H9 (cell line): ENCODE results near the gene PLD1. TPM values are rescaled to one million over a fixed set of nuclear protein-coding genes. Genes with fewer than 3 reads are reported as not detected.
"Not testable (repeated sequence)": the region's sequence is repeated elsewhere in the genome, so short reads cannot be mapped to it uniquely, and the experiment has no call there.

Experiments used
- DNase-seq: peaks from one replicate; pipeline ENCODE4 v3.0.0-alpha.2; 2017
- H2AFZ ChIP-seq: one replicate; pipeline ENCODE4 v1.6.1; 2013; ENCODE audit warnings: mild to moderate bottlenecking, low read length, control low read depth, moderate library complexity
- H2AK5ac ChIP-seq: 2 replicates; pipeline ENCODE4 v1.6.1; 2013; ENCODE audit warnings: low read length, control low read depth, mixed read lengths; ENCODE audit not compliant: insufficient read length
- H2BK120ac ChIP-seq: one replicate; pipeline ENCODE4 v1.6.1; 2013; ENCODE audit warnings: low read depth, mild to moderate bottlenecking, low read length, control low read depth, inconsistent platforms; ENCODE audit not compliant: poor library complexity, severe bottlenecking
- H2BK12ac ChIP-seq: 2 replicates; pipeline ENCODE4 v1.6.1; 2013; ENCODE audit warnings: low read length, control low read depth, mixed read lengths, low read depth; ENCODE audit not compliant: insufficient read length
- H2BK15ac ChIP-seq: 2 replicates; pipeline ENCODE4 v1.6.1; 2013; ENCODE audit warnings: low read depth, low read length, control low read depth
- H2BK20ac ChIP-seq: one replicate; pipeline ENCODE4 v1.6.1; 2013; ENCODE audit warnings: low read depth, mild to moderate bottlenecking, low read length, control low read depth, inconsistent platforms; ENCODE audit not compliant: poor library complexity, severe bottlenecking
- H2BK5ac ChIP-seq: 2 replicates; pipeline ENCODE4 v1.6.1; 2013; ENCODE audit warnings: low read length, control low read depth, mixed read lengths; ENCODE audit not compliant: insufficient read length
- H3K14ac ChIP-seq: 2 replicates; pipeline ENCODE4 v1.6.1; 2013; ENCODE audit warnings: low read length, control low read depth; ENCODE audit not compliant: insufficient read depth
- H3K18ac ChIP-seq: 2 replicates; pipeline ENCODE4 v1.6.1; 2013; ENCODE audit warnings: low read depth, mild to moderate bottlenecking, mixed read lengths, low read length, control low read depth; ENCODE audit not compliant: insufficient read length
- H3K23ac ChIP-seq: 2 replicates; pipeline ENCODE4 v1.6.1; 2013; ENCODE audit warnings: low read length, control low read depth, mixed read lengths, low read depth; ENCODE audit not compliant: insufficient read length
- H3K23me2 ChIP-seq: 2 replicates; pipeline ENCODE4 v1.6.1; 2013; ENCODE audit warnings: low read depth, mild to moderate bottlenecking, mixed read lengths, low read length, control low read depth; ENCODE audit not compliant: insufficient read length, poor library complexity, severe bottlenecking
- H3K27ac ChIP-seq: 2 replicates; pipeline ENCODE4 v1.5.1; 2013; ENCODE audit warnings: low read length, control low read depth, mixed read lengths, low read depth; ENCODE audit not compliant: insufficient read length
- H3K27me3 ChIP-seq: 2 replicates; pipeline ENCODE4 v1.6.1; 2013; ENCODE audit warnings: low read length, control low read depth, inconsistent platforms; ENCODE audit not compliant: insufficient read depth
- H3K4ac ChIP-seq: 2 replicates; pipeline ENCODE4 v1.6.1; 2013; ENCODE audit warnings: low read depth, mild to moderate bottlenecking, control low read depth, inconsistent platforms, low read length, moderate library complexity
- H3K4me1 ChIP-seq: 2 replicates; pipeline ENCODE4 v1.6.1; 2013; ENCODE audit warnings: low read length, control low read depth, inconsistent platforms; ENCODE audit not compliant: insufficient read depth
- H3K4me2 ChIP-seq: 2 replicates; pipeline ENCODE4 v1.6.1; 2013; ENCODE audit warnings: low read length, control low read depth, mixed read lengths; ENCODE audit not compliant: insufficient read length, insufficient read depth
- H3K56ac ChIP-seq: 2 replicates; pipeline ENCODE4 v1.6.1; 2013; ENCODE audit warnings: low read depth, mild to moderate bottlenecking, mixed read lengths, low read length, control low read depth; ENCODE audit not compliant: insufficient read length
- H3K79me1 ChIP-seq: 2 replicates; pipeline ENCODE4 v1.6.1; 2013; ENCODE audit warnings: low read depth, mild to moderate bottlenecking, moderate library complexity, low read length, control low read depth, inconsistent platforms; ENCODE audit not compliant: insufficient read depth, poor library complexity, severe bottlenecking
- H3K79me2 ChIP-seq: 2 replicates; pipeline ENCODE4 v1.6.1; 2013; ENCODE audit warnings: low read length, control low read depth, inconsistent platforms; ENCODE audit not compliant: insufficient read depth
- H3K9ac ChIP-seq: 2 replicates; pipeline ENCODE4 v1.6.1; 2013; ENCODE audit warnings: low read length, control low read depth, mixed read lengths; ENCODE audit not compliant: insufficient read length; ENCODE audit errors: extremely low read depth
- H3K9me3 ChIP-seq: one replicate; pipeline ENCODE4 v1.6.1; 2013; ENCODE audit warnings: low read depth, low read length, inconsistent platforms; ENCODE audit not compliant: control insufficient read depth
- H3T11ph ChIP-seq: one replicate; pipeline ENCODE4 v1.6.1; 2013; ENCODE audit warnings: mild to moderate bottlenecking, low read length, control low read depth, inconsistent platforms
- H4K20me1 ChIP-seq: one replicate; pipeline ENCODE4 v1.6.1; 2013; ENCODE audit not compliant: control insufficient read depth, insufficient read length, insufficient read depth
- H4K5ac ChIP-seq: 2 replicates; pipeline ENCODE4 v1.6.1; 2013; ENCODE audit warnings: low read depth, mild to moderate bottlenecking, mixed read lengths, low read length, control low read depth; ENCODE audit not compliant: insufficient read length
- H4K8ac ChIP-seq: replicated peaks from 2 replicates; pipeline ENCODE4 v1.6.1; 2013; ENCODE audit warnings: low read length, control low read depth, mixed read lengths, low read depth; ENCODE audit not compliant: insufficient read length
- H4K91ac ChIP-seq: 2 replicates; pipeline ENCODE4 v1.6.1; 2013; ENCODE audit warnings: low read depth, mild to moderate bottlenecking, moderate library complexity, mixed read lengths, low read length, control low read depth; ENCODE audit not compliant: insufficient read length
- H3K27ac Mint-ChIP-seq, 3 experiments: 2 replicates in 2 of 3; 3 replicates in 1 of 3; pipeline ENCODE4 v1.8.0; 2020 to 2021; ENCODE audit warnings: mixed read lengths in 3 of 3, mild to moderate bottlenecking in 1 of 3, moderate library complexity in 1 of 3
- H3K27me3 Mint-ChIP-seq: 2 replicates; pipeline ENCODE4 v1.8.0; 2021; ENCODE audit warnings: low read depth, mild to moderate bottlenecking, moderate library complexity, mixed read lengths
- H3K36me3 Mint-ChIP-seq, 3 experiments: 2 replicates in 2 of 3; 3 replicates in 1 of 3; pipeline ENCODE4 v1.8.0; 2020 to 2021; ENCODE audit warnings: low read depth in 3 of 3, mixed read lengths in 3 of 3; ENCODE audit not compliant: insufficient read depth in 1 of 3
- H3K4me1 Mint-ChIP-seq, 2 experiments: 2 replicates each; pipeline ENCODE4 v1.8.0; 2020; ENCODE audit warnings: mixed read lengths in 2 of 2
- H3K4me3 Mint-ChIP-seq, 2 experiments: 2 replicates in 1 of 2; 3 replicates in 1 of 2; pipeline ENCODE4 v1.8.0; 2020 to 2021; ENCODE audit warnings: mild to moderate bottlenecking in 2 of 2, mixed read lengths in 2 of 2, moderate library complexity in 1 of 2
- H3K9me3 Mint-ChIP-seq, 2 experiments: 2 replicates in 1 of 2; 3 replicates in 1 of 2; pipeline ENCODE4 v1.8.0; 2020; ENCODE audit warnings: mild to moderate bottlenecking in 2 of 2, mixed read lengths in 2 of 2, moderate library complexity in 1 of 2
- WGBS: extraction: QIAGEN DNeasy Blood & Tissue Kit; methylation state at CpG from one replicate; pipeline ENCODE4 v1.1.7; 2013; ENCODE audit warnings: missing lambda C conversion rate, low lambda C conversion rate, mixed read lengths; ENCODE audit not compliant: insufficient read length; ENCODE audit errors: extremely low coverage; 5-methylcytosine and 5-hydroxymethylcytosine counted together
- total RNA-seq: library from RNA; stranded (reverse); gene quantifications from 2 replicates; pipeline ENCODE4 v1.2.1, GENCODE V29; 2021
- TF ChIP-seq, protein P1 (sequence below): fragments of 200-600 bp; sonication (generic); conservative IDR thresholded peaks from 3 replicates; pipeline ENCODE4 v1.8.0; 2021; ENCODE audit warnings: antibody characterized with exemption, mild to moderate bottlenecking

The PLD1 gene
- total RNA-seq, 1 experiment from 2014 or later = 1.8 TPM

DNA sequence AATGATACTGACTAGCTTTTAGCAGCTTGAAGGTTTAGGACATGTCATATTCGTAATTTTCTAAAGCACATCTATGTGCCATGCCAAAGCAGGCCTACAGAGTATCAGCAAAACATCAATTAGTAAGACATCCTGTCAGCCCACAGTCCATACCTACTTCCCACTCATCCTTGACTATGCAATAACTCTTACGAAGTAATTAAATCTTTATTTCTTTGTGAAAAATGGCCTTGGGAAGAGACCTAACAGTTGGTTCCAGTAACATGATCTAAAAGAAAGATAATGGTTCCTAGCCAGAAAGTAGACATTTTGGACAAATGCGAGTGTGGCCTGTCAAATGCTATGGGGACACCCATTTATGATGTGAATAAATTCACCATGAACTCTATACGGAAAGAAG is 177.5 kb downstream of the PLD1 start:
- H2BK120ac ChIP-seq = no peak overlapping the region
- H3K27me3 ChIP-seq = no peaks in the 10 kb centered on the region
- Mint-ChIP-seq H3K27ac (no peak overlapping the region), H3K9me3 (peaks cover 5 to 9% of the 10 kb centered on the region in 2 experiments; a peak in 1 of 5 replicates), H3K4me3 (no peak overlapping the region), H3K36me3 (peaks cover 0 to 10% (median 0%) of the 10 kb centered on the region in 3 experiments; a peak in 1 of 7 replicates), H3K4me1 (no peaks in the 10 kb centered on the region), H3K27me3 (no peaks in the 10 kb centered on the region)
- H2BK15ac ChIP-seq = no peak overlapping the region
- no peak overlapping the region for H2BK5ac ChIP-seq
- no peak overlapping the region for H3K27ac ChIP-seq
- no peak overlapping the region for H2AK5ac ChIP-seq
- no peaks in the 10 kb centered on the region for H3K4me1 ChIP-seq
- no peak overlapping the region for H4K91ac ChIP-seq
- H2BK12ac ChIP-seq = no peak overlapping the region
- H4K20me1 ChIP-seq = no peaks in the 10 kb centered on the region
- no peak overlapping the region for H3K4me2 ChIP-seq
- DNase-seq = no peak
- H3K4ac ChIP-seq = no peak overlapping the region
- H3K79me1 ChIP-seq = no peaks in the 10 kb centered on the region
- H2BK20ac ChIP-seq = no peak overlapping the region
- no peak overlapping the region for H4K8ac ChIP-seq
- no peak overlapping the region for H3K18ac ChIP-seq
- H3K79me2 ChIP-seq = no peaks in the 10 kb centered on the region
- H2AFZ ChIP-seq = no peak overlapping the region
- WGBS = no CpG with 5 or more reads among the region's 4 CpGs
- H3K56ac ChIP-seq = no peak overlapping the region
- no peak overlapping the region for H3K23ac ChIP-seq
- TF ChIP-seq, protein P1, sequence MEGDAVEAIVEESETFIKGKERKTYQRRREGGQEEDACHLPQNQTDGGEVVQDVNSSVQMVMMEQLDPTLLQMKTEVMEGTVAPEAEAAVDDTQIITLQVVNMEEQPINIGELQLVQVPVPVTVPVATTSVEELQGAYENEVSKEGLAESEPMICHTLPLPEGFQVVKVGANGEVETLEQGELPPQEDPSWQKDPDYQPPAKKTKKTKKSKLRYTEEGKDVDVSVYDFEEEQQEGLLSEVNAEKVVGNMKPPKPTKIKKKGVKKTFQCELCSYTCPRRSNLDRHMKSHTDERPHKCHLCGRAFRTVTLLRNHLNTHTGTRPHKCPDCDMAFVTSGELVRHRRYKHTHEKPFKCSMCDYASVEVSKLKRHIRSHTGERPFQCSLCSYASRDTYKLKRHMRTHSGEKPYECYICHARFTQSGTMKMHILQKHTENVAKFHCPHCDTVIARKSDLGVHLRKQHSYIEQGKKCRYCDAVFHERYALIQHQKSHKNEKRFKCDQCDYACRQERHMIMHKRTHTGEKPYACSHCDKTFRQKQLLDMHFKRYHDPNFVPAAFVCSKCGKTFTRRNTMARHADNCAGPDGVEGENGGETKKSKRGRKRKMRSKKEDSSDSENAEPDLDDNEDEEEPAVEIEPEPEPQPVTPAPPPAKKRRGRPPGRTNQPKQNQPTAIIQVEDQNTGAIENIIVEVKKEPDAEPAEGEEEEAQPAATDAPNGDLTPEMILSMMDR = no peak
- H3K9me3 ChIP-seq = no peaks in the 10 kb centered on the region
- H3K14ac ChIP-seq = no peak overlapping the region
- no peak overlapping the region for H3T11ph ChIP-seq
- no peak overlapping the region for H4K5ac ChIP-seq
- no peaks in the 10 kb centered on the region for H3K23me2 ChIP-seq
- no peak overlapping the region for H3K9ac ChIP-seq

DNA sequence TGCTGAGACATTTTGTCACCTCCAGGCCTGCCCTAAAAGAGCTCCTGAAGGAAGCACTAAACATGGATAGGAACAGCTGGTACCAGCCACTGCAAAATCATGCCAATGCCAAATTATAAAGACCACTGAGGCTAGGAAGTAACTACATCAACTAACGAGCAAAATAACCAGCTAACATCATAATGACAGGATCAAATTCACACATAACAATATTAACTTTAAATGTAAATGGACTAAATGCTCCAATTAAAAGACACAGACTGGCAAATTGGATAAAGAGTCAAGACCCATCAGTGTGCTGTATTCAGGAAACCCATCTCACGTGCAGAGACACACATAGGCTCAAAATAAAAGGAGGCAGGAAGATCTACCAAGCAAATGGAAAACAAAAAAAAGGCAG is 183.5 kb downstream of the PLD1 start:
- not testable (repeated sequence) for H2BK12ac ChIP-seq, H3K14ac ChIP-seq, H2BK15ac ChIP-seq, H3K27ac ChIP-seq, H3K79me1 ChIP-seq, H3K4me1 ChIP-seq, H2AK5ac ChIP-seq, H2BK20ac ChIP-seq, H3K4ac ChIP-seq, H3K27ac Mint-ChIP-seq, H3K9me3 ChIP-seq, H4K5ac ChIP-seq, H2BK5ac ChIP-seq, H3K56ac ChIP-seq, H4K8ac ChIP-seq, H3K4me3 Mint-ChIP-seq, H3K4me2 ChIP-seq, DNase-seq, H3K18ac ChIP-seq, H3K23ac ChIP-seq, H3K27me3 Mint-ChIP-seq, H3K4me1 Mint-ChIP-seq, H3K23me2 ChIP-seq, H4K91ac ChIP-seq, H3K79me2 ChIP-seq, H2AFZ ChIP-seq, H3T11ph ChIP-seq, H4K20me1 ChIP-seq, H2BK120ac ChIP-seq, H3K9ac ChIP-seq, H3K27me3 ChIP-seq
- Mint-ChIP-seq H3K36me3 (peaks cover 5 to 27% (median 15%) of the 10 kb centered on the region in 3 experiments), H3K9me3 (peaks cover 23 to 27% of the 10 kb centered on the region in 2 experiments)
- WGBS = no CpG with 5 or more reads among the region's 2 CpGs
